HFF-Myc (cell line): Measurements from ENCODE around the gene FHIT.

ENCODE experiments used
- DNase-seq: peaks from one replicate; pipeline ENCODE4 v3.0.0-alpha.2; 2011; ENCODE audit warnings: low read depth; ENCODE audit errors: extremely low read depth
- H3K4me3 ChIP-seq: replicated peaks from 2 replicates; pipeline ENCODE4 v1.5.1; 2011; ENCODE audit warnings: low read depth, mild to moderate bottlenecking, control low read depth, low read length
- TF ChIP-seq, protein P1 (sequence below): IDR thresholded peaks from 2 replicates; pipeline ENCODE4 v1.5.1; 2012; ENCODE audit warnings: mild to moderate bottlenecking, low read depth, low read length, control low read depth; ENCODE audit errors: missing control alignments

FHIT gene

GRCh38 chr3:59865351-59865750 is 1385.9 kb downstream of the FHIT start:
- TF ChIP-seq, protein P1, sequence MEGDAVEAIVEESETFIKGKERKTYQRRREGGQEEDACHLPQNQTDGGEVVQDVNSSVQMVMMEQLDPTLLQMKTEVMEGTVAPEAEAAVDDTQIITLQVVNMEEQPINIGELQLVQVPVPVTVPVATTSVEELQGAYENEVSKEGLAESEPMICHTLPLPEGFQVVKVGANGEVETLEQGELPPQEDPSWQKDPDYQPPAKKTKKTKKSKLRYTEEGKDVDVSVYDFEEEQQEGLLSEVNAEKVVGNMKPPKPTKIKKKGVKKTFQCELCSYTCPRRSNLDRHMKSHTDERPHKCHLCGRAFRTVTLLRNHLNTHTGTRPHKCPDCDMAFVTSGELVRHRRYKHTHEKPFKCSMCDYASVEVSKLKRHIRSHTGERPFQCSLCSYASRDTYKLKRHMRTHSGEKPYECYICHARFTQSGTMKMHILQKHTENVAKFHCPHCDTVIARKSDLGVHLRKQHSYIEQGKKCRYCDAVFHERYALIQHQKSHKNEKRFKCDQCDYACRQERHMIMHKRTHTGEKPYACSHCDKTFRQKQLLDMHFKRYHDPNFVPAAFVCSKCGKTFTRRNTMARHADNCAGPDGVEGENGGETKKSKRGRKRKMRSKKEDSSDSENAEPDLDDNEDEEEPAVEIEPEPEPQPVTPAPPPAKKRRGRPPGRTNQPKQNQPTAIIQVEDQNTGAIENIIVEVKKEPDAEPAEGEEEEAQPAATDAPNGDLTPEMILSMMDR, result no peak
- DNase-seq, result no peak
- no peak overlapping the region for H3K4me3 ChIP-seq

DNA sequence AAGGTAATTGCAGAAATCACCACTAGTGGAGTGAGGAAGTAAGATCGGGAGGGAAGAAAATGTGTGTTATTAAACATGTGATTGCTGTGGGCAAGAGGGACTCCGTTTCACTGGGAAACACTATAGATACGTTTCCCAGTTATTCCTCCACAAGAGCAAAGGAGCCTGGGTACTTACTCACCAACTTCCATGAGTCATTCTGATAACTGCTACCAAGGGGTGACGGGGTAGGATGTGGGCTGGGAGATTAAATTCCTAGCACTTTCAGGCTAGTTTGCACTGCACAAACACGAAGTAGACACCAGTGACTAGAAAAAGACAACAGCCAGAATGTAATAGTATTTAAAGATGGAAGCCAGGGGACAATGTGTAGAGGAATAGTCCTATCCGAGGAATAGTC is 1388.6 kb downstream of the FHIT start:
- no peak overlapping the region for H3K4me3 ChIP-seq
- no peak for DNase-seq
- TF ChIP-seq, protein P1, result no peak

GRCh38 chr3:59857589-59858346 is 1393.5 kb downstream of the FHIT start:
- TF ChIP-seq, protein P1, result peak; percentile 79
- H3K4me3 ChIP-seq, result no peak overlapping the region
- peak; percentile 70 for DNase-seq

- TF ChIP-seq, protein P1, result no peak
- H3K4me3 ChIP-seq, result no peak overlapping the region
- no peak for DNase-seq
Measured at GRCh38 chr3:59856934-59857460, 1394.3 kb downstream of the FHIT start.

DNA sequence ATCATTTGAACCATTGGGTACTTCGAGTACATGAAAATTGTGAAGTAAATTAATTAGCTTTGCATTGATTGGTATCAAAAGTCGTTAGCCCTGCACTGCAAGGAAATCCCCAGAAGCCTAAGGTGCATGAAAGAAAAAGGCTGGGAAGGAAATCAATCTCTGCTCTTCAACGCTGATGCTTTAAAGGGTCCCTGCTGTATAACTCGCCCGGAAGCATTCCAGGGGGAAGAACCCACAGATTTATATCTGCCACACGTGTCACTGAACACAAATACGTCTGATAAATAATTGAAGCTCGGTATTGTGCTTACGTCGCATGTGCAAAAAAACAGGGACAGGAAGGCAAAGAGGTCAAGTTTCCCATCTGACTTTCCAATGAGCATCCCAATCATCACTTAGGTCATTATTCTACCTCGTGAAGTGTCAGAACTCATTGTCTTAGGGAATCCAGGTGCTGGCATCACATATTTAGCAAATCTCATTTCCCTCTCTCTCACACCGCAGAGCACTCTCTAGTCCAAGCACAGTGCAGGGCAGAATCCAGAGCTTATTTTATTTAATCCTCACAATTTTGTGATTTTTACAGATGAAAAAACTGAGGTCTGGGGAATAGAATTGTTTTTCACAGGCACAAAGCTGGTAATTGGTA is 1397.1 kb downstream of the FHIT start:
- H3K4me3 ChIP-seq, result no peak overlapping the region
- TF ChIP-seq, protein P1, result no peak
- DNase-seq, result no peak

DNA sequence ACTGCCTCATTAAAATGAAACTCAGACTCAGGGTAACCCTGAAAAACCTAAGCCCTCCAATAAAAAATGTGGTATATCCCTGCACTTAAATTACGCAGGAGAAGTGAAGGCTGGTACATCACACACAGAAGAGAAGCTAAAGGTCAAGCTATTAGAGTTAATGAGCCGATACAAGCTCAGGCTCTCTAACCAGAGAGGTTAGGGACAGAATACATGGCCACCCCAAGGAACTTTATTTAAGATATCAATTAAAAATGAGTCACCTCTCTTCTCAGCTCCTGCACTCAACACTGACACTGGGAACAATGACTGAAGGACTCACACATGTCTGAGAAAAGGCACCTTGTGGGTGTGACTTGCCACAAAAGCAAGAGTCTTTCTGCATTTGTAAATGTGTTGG is 1400.8 kb downstream of the FHIT start:
- TF ChIP-seq, protein P1, result no peak
- no peak for DNase-seq
- H3K4me3 ChIP-seq, result no peak overlapping the region
